Cerebellar nuclear complex (tissue), 1 donor: ENCODE results near the gene TLCD4.
"Not testable (repeated sequence)": the region's sequence is repeated elsewhere in the genome, so short reads cannot be mapped to it uniquely, and the experiment has no call there.

Experiments
- DNase-seq, 2 experiments: peaks; one replicate each; lab custom pipeline; 2025; lab: John Stamatoyannopoulos, UW

The TLCD4 gene

DNA sequence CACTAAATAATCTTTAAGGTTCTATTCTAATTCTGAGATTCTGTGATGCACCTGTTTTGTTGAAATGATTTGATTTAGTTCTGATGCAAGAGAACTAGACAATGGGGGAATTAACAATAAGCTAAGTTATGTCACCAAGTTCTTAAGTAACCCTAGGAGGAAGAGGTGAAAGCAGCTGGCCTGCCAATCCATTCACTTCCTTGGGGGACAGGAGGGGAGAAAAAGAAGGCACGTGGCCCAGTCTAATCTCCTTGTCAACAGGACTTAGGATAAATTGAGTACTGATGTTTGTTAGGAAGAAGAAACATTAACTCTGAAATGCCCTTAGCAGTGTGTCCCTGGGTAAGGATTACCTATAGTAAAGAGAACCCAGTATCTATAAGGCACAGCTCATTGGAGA, 36.9 kb downstream of the TLCD4 start:
- no peak for DNase-seq

DNA sequence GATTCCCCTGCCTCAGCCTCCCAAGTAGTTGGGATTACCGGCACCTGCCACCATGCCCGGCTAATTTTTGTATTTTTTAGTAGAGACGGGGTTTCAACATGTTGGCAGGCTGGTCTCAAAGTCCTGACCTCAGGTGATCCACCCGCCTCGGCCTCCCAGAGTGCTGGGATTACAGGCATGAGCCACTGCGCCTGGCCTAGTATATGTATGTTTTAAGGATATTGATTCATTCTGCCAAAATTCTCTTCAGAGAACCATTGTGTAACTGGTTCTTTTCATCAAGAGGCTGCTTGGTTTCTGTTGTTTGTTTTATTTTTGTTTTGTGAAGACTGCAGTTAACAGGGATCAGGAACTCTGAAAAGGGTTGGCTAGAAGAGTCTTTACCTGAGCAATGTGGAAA, 48.4 kb downstream of the TLCD4 start:
- DNase-seq: not testable (repeated sequence)
